Measurements from ENCODE around the gene NOTCH2NLA.
"Not testable (repeated sequence)": the region's sequence is repeated elsewhere in the genome, so short reads cannot be mapped to it uniquely, and the experiment has no call there.

DNA sequence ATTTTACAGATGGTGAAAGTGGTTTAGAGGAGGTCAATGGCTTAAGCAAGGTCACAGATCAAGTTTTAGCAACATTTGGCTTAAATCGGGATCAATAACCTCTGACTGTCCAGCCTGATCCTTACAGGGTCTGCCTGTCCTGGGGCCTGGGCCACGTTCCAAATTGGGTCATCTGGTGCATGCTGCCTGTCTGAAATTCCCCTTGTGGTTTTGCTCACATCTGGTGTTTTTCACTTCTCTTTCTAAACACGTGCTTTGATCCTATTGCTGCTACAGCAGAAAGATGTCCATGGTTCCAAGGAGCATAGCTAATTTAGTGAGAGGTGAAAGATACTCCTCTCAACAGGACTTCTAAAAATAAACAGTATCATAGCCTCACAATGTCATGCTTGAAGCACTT, 49.5 kb upstream of the NOTCH2NLA start:
- TF ChIP-seq, protein P1, sequence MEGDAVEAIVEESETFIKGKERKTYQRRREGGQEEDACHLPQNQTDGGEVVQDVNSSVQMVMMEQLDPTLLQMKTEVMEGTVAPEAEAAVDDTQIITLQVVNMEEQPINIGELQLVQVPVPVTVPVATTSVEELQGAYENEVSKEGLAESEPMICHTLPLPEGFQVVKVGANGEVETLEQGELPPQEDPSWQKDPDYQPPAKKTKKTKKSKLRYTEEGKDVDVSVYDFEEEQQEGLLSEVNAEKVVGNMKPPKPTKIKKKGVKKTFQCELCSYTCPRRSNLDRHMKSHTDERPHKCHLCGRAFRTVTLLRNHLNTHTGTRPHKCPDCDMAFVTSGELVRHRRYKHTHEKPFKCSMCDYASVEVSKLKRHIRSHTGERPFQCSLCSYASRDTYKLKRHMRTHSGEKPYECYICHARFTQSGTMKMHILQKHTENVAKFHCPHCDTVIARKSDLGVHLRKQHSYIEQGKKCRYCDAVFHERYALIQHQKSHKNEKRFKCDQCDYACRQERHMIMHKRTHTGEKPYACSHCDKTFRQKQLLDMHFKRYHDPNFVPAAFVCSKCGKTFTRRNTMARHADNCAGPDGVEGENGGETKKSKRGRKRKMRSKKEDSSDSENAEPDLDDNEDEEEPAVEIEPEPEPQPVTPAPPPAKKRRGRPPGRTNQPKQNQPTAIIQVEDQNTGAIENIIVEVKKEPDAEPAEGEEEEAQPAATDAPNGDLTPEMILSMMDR (IDR thresholded peaks at IDR 0.05) = not testable (repeated sequence)
- not testable (repeated sequence) for TF ChIP-seq POLR2A (IDR thresholded peaks at IDR 0.05)
